Measurements from ENCODE around the gene PACS2.

GRCh38 chr14:105353136-105353535 lies 38.6 kb downstream of the PACS2 start:
- TF ChIP-seq, protein P1, sequence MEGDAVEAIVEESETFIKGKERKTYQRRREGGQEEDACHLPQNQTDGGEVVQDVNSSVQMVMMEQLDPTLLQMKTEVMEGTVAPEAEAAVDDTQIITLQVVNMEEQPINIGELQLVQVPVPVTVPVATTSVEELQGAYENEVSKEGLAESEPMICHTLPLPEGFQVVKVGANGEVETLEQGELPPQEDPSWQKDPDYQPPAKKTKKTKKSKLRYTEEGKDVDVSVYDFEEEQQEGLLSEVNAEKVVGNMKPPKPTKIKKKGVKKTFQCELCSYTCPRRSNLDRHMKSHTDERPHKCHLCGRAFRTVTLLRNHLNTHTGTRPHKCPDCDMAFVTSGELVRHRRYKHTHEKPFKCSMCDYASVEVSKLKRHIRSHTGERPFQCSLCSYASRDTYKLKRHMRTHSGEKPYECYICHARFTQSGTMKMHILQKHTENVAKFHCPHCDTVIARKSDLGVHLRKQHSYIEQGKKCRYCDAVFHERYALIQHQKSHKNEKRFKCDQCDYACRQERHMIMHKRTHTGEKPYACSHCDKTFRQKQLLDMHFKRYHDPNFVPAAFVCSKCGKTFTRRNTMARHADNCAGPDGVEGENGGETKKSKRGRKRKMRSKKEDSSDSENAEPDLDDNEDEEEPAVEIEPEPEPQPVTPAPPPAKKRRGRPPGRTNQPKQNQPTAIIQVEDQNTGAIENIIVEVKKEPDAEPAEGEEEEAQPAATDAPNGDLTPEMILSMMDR (IDR thresholded peaks at IDR 0.05): no peak
- TF ChIP-seq POLR2A (IDR thresholded peaks at IDR 0.05): no peak
